HG03103 (cell line): Measurements from ENCODE around the gene PRR16.

Source experiments
- ATAC-seq: cut with Tn5 transposase; IDR thresholded peaks from one replicate; pipeline ENCODE4 v1.9.1; 2021; ENCODE audit warnings: low read depth; ENCODE audit not compliant: unreplicated experiment

Gene PRR16

GRCh38 chr5:120461251-120461650 lies 2.8 kb upstream of the PRR16 start:
- no peak for ATAC-seq

- no peak for ATAC-seq
These were observed 957 bp upstream of the PRR16 start for GRCh38 chr5:120463006-120463680.

GRCh38 chr5:120464627-120465435 lies 731 bp downstream of the PRR16 start:
- ATAC-seq = peak; percentile 0

- no peak for ATAC-seq
These were observed 1.4 kb downstream of the PRR16 start for GRCh38 chr5:120465436-120465961.

GRCh38 chr5:120466341-120467006 lies 2.4 kb downstream of the PRR16 start:
- no peak for ATAC-seq

GRCh38 chr5:120471971-120472370 lies 7.9 kb downstream of the PRR16 start:
- ATAC-seq = no peak

- ATAC-seq = no peak
These were observed 8.8 kb downstream of the PRR16 start for GRCh38 chr5:120472911-120473310.

- ATAC-seq = no peak
These were observed 9.2 kb downstream of the PRR16 start for GRCh38 chr5:120473332-120473731.

GRCh38 chr5:120476063-120476462 lies 12.0 kb downstream of the PRR16 start:
- ATAC-seq = no peak

GRCh38 chr5:120479066-120479465 lies 15.0 kb downstream of the PRR16 start:
- ATAC-seq = no peak

GRCh38 chr5:120499876-120500563 lies 35.9 kb downstream of the PRR16 start:
- no peak for ATAC-seq

GRCh38 chr5:120502531-120502930 lies 38.4 kb downstream of the PRR16 start:
- ATAC-seq = no peak

- ATAC-seq = no peak
These were observed 39.2 kb downstream of the PRR16 start for GRCh38 chr5:120503341-120503740.

GRCh38 chr5:120504057-120504456 lies 40.0 kb downstream of the PRR16 start:
- no peak for ATAC-seq

GRCh38 chr5:120507197-120507596 lies 43.1 kb downstream of the PRR16 start:
- ATAC-seq = no peak

GRCh38 chr5:120507800-120508463 lies 43.8 kb downstream of the PRR16 start:
- ATAC-seq = no peak

GRCh38 chr5:120509053-120509452 lies 45.0 kb downstream of the PRR16 start:
- ATAC-seq = no peak

GRCh38 chr5:120510098-120510637 lies 46.1 kb downstream of the PRR16 start:
- ATAC-seq = no peak

GRCh38 chr5:120510994-120511686 lies 47.0 kb downstream of the PRR16 start:
- no peak for ATAC-seq
